Activated CD8-positive, alpha-beta memory T cell treated with anti-CD3 and anti-CD28 coated beads, Interleukin-2, amount 50 U/mL, for 4 hours (primary cell): ENCODE data around the gene ZNF865.

ENCODE experiments used
- DNase-seq: peaks from one replicate; pipeline ENCODE4 v3.0.0-alpha.2; 2020

Gene ZNF865

DNA sequence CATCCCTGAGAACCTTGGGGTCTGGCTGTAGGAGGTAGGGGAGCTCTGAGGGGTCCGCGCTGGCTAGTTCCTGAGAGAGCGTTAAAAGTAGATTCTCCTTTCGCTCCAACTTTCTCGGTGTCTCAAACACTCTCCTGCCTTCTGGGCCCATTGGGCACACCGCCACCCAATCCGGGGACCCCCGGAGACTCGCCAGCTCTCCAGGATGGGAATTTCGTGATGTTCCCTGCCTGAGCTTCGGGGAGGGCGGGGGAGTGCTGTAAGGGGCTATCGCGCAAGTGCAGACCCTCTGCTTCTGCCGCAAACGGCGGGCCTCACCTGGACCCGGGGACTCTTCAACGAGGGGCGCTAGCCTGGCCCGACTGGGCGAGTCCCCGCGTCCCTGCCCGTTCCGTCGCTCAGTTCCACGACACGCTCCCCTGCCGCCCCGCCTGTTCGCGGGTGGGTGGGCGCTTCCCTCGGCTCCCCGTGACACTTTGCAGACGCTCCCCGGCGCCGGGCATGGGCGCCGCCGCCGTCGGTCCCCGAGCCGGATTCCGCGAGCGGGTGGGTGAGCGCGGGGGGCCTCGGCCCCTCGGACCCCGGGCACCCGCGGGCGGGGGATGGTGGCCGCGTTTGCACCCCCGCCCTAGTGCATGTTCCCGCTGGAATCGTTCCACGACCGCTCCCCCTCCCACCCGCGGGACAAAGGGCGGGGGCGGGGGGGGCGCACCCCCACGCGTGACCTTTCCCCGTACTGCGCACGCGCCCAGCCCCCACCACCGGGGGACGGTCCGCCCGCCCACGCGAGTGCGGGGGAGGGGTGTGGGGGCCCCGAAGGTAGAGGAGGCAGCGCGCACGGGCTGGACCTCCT, 42.5 kb downstream of the ZNF865 start, which contains the start of gene CCDC106:
TSS of gene CCDC106 (plus strand) at position 481 of the 853 bp plus-strand sequence. CDS start 835 bp downstream, outside the sequence.
- DNase-seq = peak; percentile 73

DNA sequence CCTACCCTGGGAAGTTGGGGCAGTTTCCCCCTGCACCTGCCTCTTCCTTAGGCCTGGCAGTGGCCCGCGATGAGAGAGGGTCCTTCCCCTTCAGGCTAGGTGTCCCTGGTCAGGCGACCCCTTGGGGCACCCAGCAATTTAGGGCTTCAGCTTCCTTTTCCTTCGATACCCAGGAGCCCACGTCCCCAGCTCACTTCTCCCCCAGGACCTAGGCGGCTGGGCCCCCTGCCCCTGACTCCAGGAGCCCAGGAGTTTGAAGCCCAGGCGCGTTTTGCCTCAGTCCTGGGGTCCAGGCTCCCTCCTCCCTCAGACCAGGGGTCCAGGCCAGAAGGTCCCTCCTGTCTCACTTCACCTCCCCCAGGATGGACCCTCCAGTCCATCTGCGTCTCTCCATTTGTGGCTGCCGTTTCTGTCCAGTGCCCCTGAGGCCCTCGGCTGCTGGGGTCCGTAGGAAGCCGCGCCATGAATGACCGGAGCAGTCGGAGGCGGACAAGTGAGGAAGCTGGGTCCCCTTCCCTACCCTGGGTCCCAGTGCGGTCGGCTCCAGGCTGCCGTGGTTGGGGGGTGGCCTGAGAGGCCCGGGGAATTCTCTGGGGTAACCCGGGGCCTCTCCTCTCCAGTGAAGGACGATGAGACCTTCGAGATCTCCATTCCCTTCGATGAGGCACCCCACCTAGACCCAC, 43.3 kb downstream of the ZNF865 start:
- no peak for DNase-seq

DNA sequence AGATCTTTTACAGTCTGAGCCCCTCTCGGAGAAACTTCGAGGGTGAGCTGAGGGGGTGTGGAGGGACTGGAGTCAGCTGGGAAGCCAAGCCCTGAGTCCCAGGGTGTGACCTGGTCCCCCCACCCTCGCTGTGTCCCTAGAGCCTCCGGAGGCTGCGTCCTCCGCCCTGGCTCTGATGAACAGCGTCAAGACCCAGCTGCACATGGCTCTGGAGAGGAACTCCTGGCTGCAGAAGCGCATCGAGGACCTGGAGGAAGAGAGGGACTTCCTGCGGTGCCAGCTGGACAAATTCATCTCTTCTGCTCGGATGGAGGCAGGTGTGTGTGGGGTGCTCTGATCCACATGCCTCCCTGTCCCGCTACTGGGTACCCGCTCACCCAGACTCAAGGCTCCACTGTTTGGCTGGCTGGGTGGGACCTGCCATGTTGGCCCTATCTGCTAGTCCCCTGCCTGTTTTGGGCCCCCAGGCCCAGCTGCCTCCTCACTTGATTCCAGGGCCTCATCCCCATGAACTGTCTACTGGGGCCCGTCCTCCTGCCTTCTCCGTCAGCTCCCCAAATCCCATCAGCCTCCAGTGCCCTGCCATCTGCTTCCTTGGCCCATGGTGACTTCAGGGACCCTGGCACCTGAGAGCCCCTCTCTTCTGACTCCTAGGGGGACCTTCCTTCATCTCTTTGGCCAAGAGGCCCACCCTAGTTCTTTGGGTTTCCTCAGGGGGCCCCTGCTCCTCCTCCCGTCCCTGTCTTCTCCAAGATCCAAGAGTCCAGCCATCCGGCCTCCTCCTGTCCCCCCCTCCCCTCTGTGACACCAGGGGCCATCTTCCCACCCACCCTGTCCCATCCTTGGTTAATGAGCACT, 44.0 kb downstream of the ZNF865 start:
- no peak for DNase-seq

DNA sequence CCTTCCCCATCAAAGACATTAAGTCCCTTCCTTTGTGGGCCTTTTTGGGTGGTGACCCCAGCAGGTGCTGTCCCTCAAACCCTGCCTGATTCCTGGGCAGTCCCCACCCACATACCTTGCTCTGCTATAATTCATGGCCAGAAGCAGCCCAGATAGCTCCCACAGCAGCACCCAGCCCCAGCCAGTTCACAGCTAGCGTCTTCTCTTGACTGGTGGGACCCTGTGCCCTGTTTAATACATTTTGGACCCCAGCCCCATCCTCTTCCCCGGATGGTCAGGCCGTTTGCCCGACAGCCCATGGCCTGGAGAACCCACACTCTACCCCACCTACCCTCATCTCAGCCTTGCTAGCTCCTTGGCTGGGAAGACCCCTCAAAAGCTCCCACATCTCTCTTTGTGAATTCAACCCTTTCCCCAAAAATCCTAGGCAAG, 44.7 kb downstream of the ZNF865 start:
- DNase-seq = no peak

DNA sequence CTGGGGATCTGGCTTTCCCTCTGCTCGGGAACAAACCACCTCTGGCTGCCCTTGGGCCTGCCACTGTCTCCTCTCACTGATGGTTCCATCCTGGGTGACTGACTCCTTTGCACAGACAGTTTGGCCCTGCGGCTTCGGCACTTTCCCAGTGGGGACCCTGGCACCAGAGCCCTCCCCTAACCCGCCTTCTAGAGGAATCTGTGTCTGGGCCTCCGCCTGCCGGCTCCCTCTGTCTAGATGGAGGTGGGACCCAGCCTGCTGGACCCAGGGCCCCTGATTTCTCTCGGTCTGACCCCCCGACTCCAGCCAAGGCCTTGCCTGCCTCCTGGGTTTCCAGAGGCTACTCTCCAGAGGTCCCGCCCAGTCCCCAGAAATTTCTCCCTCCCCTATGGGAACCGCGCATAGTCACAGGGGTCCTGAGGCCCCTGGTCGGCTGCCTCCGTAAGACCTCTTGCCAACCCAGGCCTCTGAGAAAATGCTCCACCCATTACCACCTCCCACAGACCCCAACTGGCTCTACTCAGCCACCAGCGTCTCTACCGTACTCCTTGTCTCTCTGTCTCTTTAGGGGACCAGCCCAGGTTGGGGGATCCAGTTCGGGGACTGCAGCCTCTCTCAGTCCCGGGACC, 45.3 kb downstream of the ZNF865 start:
- DNase-seq = no peak

DNA sequence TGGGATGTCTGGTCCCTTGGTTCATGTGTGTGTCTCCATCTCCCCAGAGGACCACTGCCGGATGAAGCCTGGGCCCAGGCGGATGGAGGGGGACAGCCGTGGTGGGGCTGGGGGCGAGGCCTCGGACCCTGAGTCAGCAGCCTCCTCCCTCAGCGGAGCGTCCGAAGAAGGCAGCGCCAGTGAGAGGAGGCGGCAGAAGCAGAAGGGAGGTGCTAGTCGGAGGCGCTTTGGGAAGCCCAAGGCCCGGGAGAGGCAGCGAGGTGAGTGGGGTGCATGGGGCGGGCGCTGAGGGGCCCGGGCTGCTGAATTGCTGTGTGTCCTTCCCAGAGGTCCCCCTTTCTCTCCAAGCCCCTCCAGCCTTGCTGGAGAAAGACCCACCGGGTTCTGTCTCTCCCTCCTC, 45.8 kb downstream of the ZNF865 start:
- no peak for DNase-seq

DNA sequence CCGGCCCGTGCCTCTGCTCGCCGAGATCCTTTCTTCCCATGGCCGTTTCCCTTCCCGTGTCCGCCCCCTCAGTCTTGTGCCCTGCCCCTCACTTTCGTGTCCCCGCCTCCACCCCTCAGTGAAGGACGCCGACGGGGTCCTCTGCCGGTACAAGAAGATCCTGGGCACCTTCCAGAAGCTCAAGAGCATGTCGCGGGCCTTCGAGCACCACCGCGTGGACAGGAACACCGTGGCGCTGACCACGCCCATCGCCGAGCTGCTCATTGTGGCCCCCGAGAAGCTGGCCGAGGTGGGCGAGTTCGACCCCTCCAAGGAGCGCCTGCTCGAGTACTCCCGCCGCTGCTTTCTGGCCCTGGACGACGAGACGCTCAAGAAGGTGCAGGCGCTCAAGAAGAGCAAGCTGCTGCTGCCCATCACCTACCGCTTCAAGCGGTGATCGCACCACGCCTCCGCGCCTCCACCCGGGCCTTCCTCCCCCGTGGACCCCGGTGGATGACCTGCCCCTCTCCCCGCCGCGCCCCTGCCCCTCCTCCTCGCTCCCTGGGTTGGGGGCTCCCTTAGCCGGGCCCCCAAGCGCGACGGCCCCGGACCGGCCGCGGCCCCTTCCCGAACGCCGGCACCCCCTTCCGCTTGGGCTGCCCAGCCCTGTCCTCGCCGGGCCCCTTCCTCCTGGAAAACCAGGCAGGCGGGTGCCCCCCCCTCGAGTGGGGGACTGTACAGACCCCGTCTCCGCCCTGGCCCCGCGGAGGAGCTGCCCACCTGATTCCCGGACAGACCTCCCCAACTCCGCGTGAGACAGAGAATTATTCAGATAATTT, 47.1 kb downstream of the ZNF865 start:
- DNase-seq = peak; percentile 34

DNA sequence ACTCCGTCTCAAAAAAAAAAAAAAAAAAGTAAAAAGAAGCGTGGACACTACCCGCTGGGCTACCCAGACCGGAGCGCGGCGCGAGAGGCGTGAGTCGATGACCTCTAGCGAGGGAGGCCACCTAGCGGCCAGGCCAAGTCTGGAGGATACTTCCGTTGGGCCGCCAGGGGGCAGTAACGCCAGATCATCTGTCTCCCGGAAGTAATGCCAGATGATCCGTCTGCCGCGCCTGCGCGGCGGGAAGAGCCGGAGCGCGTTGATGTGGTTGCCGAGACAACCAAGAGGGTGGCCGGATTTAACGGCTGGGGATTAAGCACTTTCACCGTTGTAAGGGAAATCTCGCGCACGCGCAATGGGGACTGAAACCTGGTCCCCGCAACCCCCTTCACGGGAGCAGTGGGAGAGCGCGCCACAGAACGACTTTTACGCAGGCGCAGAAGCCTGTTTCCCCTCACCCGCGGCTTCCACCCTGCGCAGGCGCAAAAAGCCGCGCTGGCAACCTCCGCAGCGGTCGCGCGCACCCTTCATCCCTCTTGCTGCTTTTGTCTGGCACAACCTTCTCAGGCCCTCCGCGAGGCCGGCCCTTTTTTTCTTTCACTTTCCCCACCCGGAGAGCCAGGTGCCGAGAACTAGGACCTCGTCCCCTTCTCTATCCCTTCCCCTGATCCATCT, 48.3 kb downstream of the ZNF865 start:
- peak; percentile 98 for DNase-seq

DNA sequence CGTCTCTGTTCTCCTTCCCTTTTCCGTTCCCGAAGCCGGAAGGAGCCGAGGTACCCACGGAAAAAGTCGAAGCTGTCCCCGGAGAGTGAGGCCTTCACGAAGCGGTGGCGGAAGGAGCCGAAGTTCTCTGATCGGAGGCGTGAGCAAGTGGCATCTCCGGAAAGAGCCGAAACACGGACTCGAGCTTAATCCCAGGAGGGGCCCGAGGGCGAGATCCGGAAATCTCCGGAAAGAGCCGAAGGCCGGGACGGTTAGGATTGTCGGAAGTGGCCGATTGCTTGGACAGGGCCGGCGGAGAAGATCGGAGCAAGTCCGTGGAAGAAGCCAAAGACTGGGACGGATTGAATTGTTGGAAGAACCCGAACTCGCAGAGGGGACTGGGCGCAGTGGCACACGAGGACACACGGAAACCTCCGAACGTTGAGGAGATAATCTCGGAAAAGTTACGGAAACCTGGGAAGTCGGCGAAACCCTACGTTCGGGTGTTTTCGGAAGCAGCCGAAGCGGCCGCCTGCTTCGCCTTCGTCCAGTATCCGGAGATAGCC, 48.9 kb downstream of the ZNF865 start:
- DNase-seq = peak; percentile 98

DNA sequence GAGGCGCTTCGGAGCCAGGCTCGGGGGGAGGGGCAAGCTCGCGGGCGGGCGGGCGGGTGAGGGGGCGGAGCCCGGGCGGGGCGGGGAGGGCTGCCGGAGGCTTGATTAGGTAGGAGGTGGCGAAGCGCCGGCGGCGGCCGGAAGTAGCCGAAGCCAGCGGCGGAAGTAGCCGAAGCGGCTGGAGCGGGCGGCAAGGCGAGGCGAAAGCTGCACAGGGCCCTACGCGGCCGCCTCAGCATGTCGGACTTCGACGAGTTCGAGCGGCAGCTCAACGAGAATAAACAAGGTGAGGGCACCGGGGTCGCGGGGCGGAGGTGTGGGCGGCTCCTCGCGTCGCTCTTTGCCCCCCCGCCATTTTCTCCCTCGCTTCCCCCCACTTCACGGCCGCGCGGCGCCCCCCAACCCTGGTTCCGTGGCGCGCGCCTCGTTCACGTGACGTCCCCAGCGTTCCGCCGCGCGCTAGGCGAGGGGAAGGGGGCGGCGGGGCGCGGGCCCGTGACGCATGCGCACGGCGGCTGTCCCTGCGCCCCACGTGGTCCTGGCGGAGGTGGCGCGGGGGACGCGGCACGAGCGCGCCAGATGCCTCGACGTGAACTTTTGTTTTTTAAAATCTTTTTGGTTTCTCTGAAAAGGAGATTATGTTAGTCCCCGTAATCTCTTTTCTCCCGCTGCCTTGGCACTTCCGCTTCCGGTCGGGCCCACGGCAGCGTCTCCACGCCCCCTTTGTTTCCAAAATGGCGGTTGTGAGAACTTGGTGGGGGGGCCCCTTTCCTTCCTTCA, 49.6 kb downstream of the ZNF865 start, which contains the start of gene U2AF2:
TSS of gene U2AF2 (plus strand) at position 168 of the 780 bp plus-strand sequence. CDS start at position 238, 70 bp downstream.
- peak; percentile 98 for DNase-seq

DNA sequence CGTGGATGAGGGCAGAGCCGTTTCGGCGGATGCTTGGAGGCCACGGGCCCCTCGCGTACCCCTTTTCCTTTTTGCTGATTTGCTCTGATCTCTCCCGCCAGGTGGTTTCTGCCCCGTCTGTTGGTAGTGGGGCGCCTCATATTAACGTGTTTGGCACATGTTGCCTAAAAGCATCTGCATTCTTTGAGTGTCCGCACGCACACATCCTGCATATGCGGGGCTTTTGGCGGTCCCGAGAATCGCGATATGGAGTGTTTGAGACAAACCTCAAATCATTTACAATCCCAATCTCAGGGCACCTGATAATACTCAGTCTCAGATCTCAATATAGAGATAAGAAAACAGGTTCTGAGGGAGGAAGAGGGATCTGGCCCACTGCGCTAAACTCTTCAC, 50.2 kb downstream of the ZNF865 start:
- DNase-seq = no peak

DNA sequence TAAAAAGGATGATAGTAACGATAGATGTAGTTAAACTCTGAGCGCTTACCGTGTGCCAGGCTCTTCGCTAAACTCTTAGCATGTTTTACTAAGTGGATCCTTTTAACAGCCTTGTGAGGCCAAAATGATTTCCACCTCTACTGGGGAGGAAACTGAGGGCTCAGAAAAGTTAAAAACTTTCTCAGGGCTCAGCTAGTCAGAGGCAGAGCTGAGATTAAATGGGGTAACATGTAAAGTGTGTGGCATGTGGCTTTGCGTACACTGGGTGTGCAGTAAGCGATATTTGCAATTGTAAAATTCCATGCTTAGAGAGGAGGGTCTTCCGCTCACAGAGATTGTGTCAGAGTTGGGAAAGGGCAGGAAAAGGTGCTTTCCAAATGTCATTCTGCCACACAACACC, 51.1 kb downstream of the ZNF865 start:
- no peak for DNase-seq

DNA sequence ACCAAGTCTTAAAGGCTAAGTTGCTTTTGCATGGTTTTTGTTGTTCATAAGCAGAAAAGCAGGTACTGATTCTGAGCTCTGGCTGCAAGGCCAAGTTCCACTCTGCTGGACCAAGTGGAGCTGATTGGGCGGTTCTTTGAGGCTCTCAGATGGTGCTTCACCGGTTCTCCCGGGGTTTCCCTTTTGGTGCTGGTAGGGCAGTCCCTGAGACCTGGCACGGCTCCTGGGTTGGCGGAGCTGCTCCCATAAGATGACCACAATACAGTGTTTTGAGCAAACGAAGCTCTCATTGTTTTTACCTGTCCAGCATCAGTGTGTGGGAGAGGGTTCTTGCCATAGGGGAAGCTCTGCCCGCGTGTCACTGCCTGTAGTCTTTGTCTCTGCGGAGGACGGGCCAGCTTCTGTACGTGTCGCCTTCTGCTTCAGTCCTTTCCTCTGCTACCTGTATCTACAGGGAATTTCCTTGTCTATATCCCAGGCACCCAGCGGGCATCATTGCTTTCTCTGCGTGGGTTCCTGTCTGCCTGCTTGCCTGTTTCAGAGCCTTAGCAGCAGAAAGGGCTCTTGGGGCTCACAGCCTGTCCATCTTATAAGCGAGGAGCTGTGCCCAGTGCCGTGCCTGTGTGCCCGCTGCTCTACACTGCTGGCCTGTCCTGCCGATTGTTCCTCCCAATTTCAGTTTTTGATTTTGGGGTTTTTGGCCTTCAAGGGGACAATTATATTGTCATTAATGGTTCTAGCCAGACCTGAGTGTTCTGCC, 51.7 kb downstream of the ZNF865 start:
- no peak for DNase-seq

DNA sequence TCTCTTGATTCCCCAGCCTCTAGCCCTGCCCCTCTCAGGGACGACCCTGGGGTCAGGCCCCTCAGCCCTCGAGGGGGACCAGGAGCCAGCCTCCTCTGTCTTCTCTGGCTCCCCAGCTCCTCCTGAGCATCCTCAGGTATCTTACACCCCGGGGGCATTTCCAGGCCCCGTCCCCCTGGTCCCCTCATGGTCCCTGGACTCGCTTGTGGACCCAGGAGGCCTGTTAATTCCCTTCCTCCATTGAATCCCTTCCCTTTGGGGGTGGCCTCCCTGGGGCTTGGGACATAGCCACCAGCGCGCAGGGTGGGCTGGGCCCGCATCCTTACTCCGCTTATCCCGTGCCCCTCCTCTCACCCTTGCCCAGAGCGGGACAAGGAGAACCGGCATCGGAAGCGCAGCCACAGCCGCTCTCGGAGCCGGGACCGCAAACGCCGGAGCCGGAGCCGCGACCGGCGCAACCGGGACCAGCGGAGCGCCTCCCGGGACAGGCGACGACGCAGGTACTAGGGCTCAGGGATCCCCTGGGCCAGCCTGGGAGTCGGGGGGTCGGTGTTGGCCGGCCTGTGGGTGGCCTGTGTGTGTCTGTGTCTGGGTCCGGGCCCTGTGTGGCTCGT, 53.5 kb downstream of the ZNF865 start:
- no peak for DNase-seq

DNA sequence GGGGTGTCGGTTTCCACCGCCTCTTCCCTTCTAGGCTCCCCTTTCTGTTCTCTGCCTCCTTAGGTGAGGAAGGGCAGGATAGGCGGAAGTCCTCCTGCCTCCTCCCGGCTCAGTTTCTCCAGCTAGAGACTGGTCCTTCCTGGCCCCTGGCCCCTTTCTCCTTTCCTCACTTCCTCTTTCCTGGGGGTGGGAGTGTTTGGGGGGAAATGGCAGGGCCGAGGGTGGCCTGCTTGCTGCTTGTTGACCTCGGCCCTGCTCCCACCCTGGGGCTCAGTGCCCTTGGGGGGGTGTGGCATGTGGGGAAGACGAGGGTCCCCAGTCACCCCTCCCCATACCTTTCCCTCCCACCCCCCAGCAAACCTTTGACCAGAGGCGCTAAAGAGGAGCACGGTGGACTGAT, 54.4 kb downstream of the ZNF865 start:
- no peak for DNase-seq

DNA sequence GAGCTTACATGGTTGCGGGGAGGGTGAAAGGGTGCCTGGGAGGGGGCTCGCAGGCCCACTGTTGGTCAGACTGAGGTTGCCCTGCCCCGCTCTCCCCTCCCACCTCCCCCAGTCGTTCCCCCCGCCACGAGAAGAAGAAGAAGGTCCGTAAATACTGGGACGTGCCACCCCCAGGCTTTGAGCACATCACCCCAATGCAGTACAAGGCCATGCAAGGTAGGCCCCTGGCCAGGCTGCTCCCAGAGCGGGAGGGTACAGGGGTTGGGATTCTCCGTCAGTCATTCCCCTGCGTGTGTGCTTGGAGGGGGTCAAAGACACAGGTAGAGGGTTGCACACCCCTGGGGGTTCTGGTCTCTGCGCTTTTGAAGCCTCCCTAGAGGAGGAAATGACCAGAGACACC, 55.0 kb downstream of the ZNF865 start:
- DNase-seq = no peak

DNA sequence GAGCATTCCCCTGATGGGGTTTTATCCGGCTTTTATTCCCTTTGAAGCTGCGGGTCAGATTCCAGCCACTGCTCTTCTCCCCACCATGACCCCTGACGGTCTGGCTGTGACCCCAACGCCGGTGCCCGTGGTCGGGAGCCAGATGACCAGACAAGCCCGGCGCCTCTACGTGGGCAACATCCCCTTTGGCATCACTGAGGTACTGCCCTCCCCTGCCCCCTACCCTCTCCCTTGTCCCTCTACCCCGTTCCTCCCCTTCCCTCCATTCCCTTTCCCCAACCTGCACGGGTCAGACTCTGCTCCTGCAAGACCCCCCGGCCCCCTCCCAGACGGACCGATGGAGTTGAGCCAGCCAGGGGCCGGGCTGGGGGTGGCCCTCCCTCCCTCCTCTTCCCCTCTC, 55.5 kb downstream of the ZNF865 start:
- no peak for DNase-seq

DNA sequence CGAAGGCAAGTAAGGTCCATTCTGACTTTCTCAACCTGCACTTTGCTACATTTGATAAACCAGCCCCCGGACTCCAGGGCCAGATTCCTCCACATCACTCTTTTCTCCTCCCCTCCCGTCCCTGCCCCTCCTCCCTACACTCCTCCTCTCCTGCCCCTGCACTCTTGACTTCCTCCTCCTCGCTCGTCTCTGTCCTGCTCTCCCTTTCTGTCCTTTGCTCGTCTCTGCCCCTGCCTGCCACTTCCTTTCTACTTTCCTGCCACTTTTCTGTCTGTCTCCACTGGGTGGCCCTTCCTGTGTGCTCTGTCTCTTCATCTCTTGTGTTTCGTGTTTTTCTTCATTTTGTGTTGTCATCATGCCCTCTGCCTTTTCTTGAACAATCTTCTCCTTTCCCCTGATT, 56.4 kb downstream of the ZNF865 start:
- DNase-seq = no peak
